H9 (cell line): ENCODE results near the gene VSIR. TPM values are rescaled to one million over a fixed set of nuclear protein-coding genes. Genes with fewer than 3 reads are reported as not detected.

Experiments used
- DNase-seq: peaks from one replicate; pipeline ENCODE4 v3.0.0-alpha.2; 2017
- H2AFZ ChIP-seq: one replicate; pipeline ENCODE4 v1.6.1; 2013; ENCODE audit warnings: mild to moderate bottlenecking, low read length, control low read depth, moderate library complexity
- H2AK5ac ChIP-seq: 2 replicates; pipeline ENCODE4 v1.6.1; 2013; ENCODE audit warnings: low read length, control low read depth, mixed read lengths; ENCODE audit not compliant: insufficient read length
- H2BK120ac ChIP-seq: one replicate; pipeline ENCODE4 v1.6.1; 2013; ENCODE audit warnings: low read depth, mild to moderate bottlenecking, low read length, control low read depth, inconsistent platforms; ENCODE audit not compliant: poor library complexity, severe bottlenecking
- H2BK12ac ChIP-seq: 2 replicates; pipeline ENCODE4 v1.6.1; 2013; ENCODE audit warnings: low read length, control low read depth, mixed read lengths, low read depth; ENCODE audit not compliant: insufficient read length
- H2BK15ac ChIP-seq: 2 replicates; pipeline ENCODE4 v1.6.1; 2013; ENCODE audit warnings: low read depth, low read length, control low read depth
- H2BK20ac ChIP-seq: one replicate; pipeline ENCODE4 v1.6.1; 2013; ENCODE audit warnings: low read depth, mild to moderate bottlenecking, low read length, control low read depth, inconsistent platforms; ENCODE audit not compliant: poor library complexity, severe bottlenecking
- H2BK5ac ChIP-seq: 2 replicates; pipeline ENCODE4 v1.6.1; 2013; ENCODE audit warnings: low read length, control low read depth, mixed read lengths; ENCODE audit not compliant: insufficient read length
- H3K14ac ChIP-seq: 2 replicates; pipeline ENCODE4 v1.6.1; 2013; ENCODE audit warnings: low read length, control low read depth; ENCODE audit not compliant: insufficient read depth
- H3K18ac ChIP-seq: 2 replicates; pipeline ENCODE4 v1.6.1; 2013; ENCODE audit warnings: low read depth, mild to moderate bottlenecking, mixed read lengths, low read length, control low read depth; ENCODE audit not compliant: insufficient read length
- H3K23ac ChIP-seq: 2 replicates; pipeline ENCODE4 v1.6.1; 2013; ENCODE audit warnings: low read length, control low read depth, mixed read lengths, low read depth; ENCODE audit not compliant: insufficient read length
- H3K23me2 ChIP-seq: 2 replicates; pipeline ENCODE4 v1.6.1; 2013; ENCODE audit warnings: low read depth, mild to moderate bottlenecking, mixed read lengths, low read length, control low read depth; ENCODE audit not compliant: insufficient read length, poor library complexity, severe bottlenecking
- H3K27ac ChIP-seq: 2 replicates; pipeline ENCODE4 v1.5.1; 2013; ENCODE audit warnings: low read length, control low read depth, mixed read lengths, low read depth; ENCODE audit not compliant: insufficient read length
- H3K27me3 ChIP-seq: 2 replicates; pipeline ENCODE4 v1.6.1; 2013; ENCODE audit warnings: low read length, control low read depth, inconsistent platforms; ENCODE audit not compliant: insufficient read depth
- H3K4ac ChIP-seq: 2 replicates; pipeline ENCODE4 v1.6.1; 2013; ENCODE audit warnings: low read depth, mild to moderate bottlenecking, control low read depth, inconsistent platforms, low read length, moderate library complexity
- H3K4me1 ChIP-seq: 2 replicates; pipeline ENCODE4 v1.6.1; 2013; ENCODE audit warnings: low read length, control low read depth, inconsistent platforms; ENCODE audit not compliant: insufficient read depth
- H3K4me2 ChIP-seq: 2 replicates; pipeline ENCODE4 v1.6.1; 2013; ENCODE audit warnings: low read length, control low read depth, mixed read lengths; ENCODE audit not compliant: insufficient read length, insufficient read depth
- H3K56ac ChIP-seq: 2 replicates; pipeline ENCODE4 v1.6.1; 2013; ENCODE audit warnings: low read depth, mild to moderate bottlenecking, mixed read lengths, low read length, control low read depth; ENCODE audit not compliant: insufficient read length
- H3K79me1 ChIP-seq: 2 replicates; pipeline ENCODE4 v1.6.1; 2013; ENCODE audit warnings: low read depth, mild to moderate bottlenecking, moderate library complexity, low read length, control low read depth, inconsistent platforms; ENCODE audit not compliant: insufficient read depth, poor library complexity, severe bottlenecking
- H3K79me2 ChIP-seq: 2 replicates; pipeline ENCODE4 v1.6.1; 2013; ENCODE audit warnings: low read length, control low read depth, inconsistent platforms; ENCODE audit not compliant: insufficient read depth
- H3K9ac ChIP-seq: 2 replicates; pipeline ENCODE4 v1.6.1; 2013; ENCODE audit warnings: low read length, control low read depth, mixed read lengths; ENCODE audit not compliant: insufficient read length; ENCODE audit errors: extremely low read depth
- H3K9me3 ChIP-seq: one replicate; pipeline ENCODE4 v1.6.1; 2013; ENCODE audit warnings: low read depth, low read length, inconsistent platforms; ENCODE audit not compliant: control insufficient read depth
- H3T11ph ChIP-seq: one replicate; pipeline ENCODE4 v1.6.1; 2013; ENCODE audit warnings: mild to moderate bottlenecking, low read length, control low read depth, inconsistent platforms
- H4K20me1 ChIP-seq: one replicate; pipeline ENCODE4 v1.6.1; 2013; ENCODE audit not compliant: control insufficient read depth, insufficient read length, insufficient read depth
- H4K5ac ChIP-seq: 2 replicates; pipeline ENCODE4 v1.6.1; 2013; ENCODE audit warnings: low read depth, mild to moderate bottlenecking, mixed read lengths, low read length, control low read depth; ENCODE audit not compliant: insufficient read length
- H4K8ac ChIP-seq: replicated peaks from 2 replicates; pipeline ENCODE4 v1.6.1; 2013; ENCODE audit warnings: low read length, control low read depth, mixed read lengths, low read depth; ENCODE audit not compliant: insufficient read length
- H4K91ac ChIP-seq: 2 replicates; pipeline ENCODE4 v1.6.1; 2013; ENCODE audit warnings: low read depth, mild to moderate bottlenecking, moderate library complexity, mixed read lengths, low read length, control low read depth; ENCODE audit not compliant: insufficient read length
- H3K27ac Mint-ChIP-seq, 3 experiments: 2 replicates in 2 of 3; 3 replicates in 1 of 3; pipeline ENCODE4 v1.8.0; 2020 to 2021; ENCODE audit warnings: mixed read lengths in 3 of 3, mild to moderate bottlenecking in 1 of 3, moderate library complexity in 1 of 3
- H3K27me3 Mint-ChIP-seq: 2 replicates; pipeline ENCODE4 v1.8.0; 2021; ENCODE audit warnings: low read depth, mild to moderate bottlenecking, moderate library complexity, mixed read lengths
- H3K36me3 Mint-ChIP-seq, 3 experiments: 2 replicates in 2 of 3; 3 replicates in 1 of 3; pipeline ENCODE4 v1.8.0; 2020 to 2021; ENCODE audit warnings: low read depth in 3 of 3, mixed read lengths in 3 of 3; ENCODE audit not compliant: insufficient read depth in 1 of 3
- H3K4me1 Mint-ChIP-seq, 2 experiments: 2 replicates each; pipeline ENCODE4 v1.8.0; 2020; ENCODE audit warnings: mixed read lengths in 2 of 2
- H3K4me3 Mint-ChIP-seq, 2 experiments: 2 replicates in 1 of 2; 3 replicates in 1 of 2; pipeline ENCODE4 v1.8.0; 2020 to 2021; ENCODE audit warnings: mild to moderate bottlenecking in 2 of 2, mixed read lengths in 2 of 2, moderate library complexity in 1 of 2
- H3K9me3 Mint-ChIP-seq, 2 experiments: 2 replicates in 1 of 2; 3 replicates in 1 of 2; pipeline ENCODE4 v1.8.0; 2020; ENCODE audit warnings: mild to moderate bottlenecking in 2 of 2, mixed read lengths in 2 of 2, moderate library complexity in 1 of 2
- WGBS: extraction: QIAGEN DNeasy Blood & Tissue Kit; methylation state at CpG from one replicate; pipeline ENCODE4 v1.1.7; 2013; ENCODE audit warnings: missing lambda C conversion rate, low lambda C conversion rate, mixed read lengths; ENCODE audit not compliant: insufficient read length; ENCODE audit errors: extremely low coverage; 5-methylcytosine and 5-hydroxymethylcytosine counted together
- total RNA-seq: library from RNA; stranded (reverse); gene quantifications from 2 replicates; pipeline ENCODE4 v1.2.1, GENCODE V29; 2021
- TF ChIP-seq, protein P1 (sequence below): fragments of 200-600 bp; sonication (generic); conservative IDR thresholded peaks from 3 replicates; pipeline ENCODE4 v1.8.0; 2021; ENCODE audit warnings: antibody characterized with exemption, mild to moderate bottlenecking

The VSIR gene
- total RNA-seq, 1 experiment from 2014 or later, result 0.11 TPM

DNA sequence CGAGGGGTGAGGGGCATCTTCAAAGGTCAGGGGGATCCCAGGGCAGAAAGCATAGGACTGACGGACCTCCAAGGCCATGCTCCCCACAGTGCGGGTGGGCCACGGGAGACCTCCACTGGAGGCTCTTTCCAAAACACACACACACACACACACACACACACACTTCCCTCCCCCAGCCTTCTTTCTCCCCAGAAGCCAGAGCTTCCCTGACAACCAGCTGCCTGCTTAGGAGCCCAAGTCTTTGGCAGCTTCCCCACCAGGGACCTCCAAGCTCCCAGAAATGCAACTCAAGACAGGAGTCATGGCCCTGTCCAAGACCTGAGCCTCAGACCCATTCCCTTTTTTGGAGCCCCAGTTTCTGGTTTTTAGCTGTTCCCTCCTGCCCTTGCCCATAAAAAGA lies 53.0 kb downstream of the VSIR start:
- Histone ChIP-seq H4K20me1 (no peaks in the 10 kb centered on the region), H3K14ac (no peak overlapping the region), H3K9ac (no peak overlapping the region), H3K27ac (no peak overlapping the region), H2BK20ac (no peak overlapping the region), H2BK5ac (no peak overlapping the region), H4K91ac (no peak overlapping the region), H3K4ac (no peak overlapping the region), H3K23me2 (no peaks in the 10 kb centered on the region), H3K4me2 (no peak overlapping the region), H2BK12ac (no peak overlapping the region), H3K79me2 (no peaks in the 10 kb centered on the region), H2BK15ac (no peak overlapping the region), H4K5ac (no peak overlapping the region), H4K8ac (no peak overlapping the region), H3K27me3 (no peaks in the 10 kb centered on the region; the same call in 1 of the 2 replicates), H2BK120ac (no peak overlapping the region), H3T11ph (no peak overlapping the region), H3K18ac (no peak overlapping the region), H3K79me1 (no peaks in the 10 kb centered on the region), H3K9me3 (no peaks in the 10 kb centered on the region), H3K23ac (no peak overlapping the region), H2AFZ (no peak overlapping the region), H3K4me1 (no peaks in the 10 kb centered on the region), H3K56ac (no peak overlapping the region), H2AK5ac (no peak overlapping the region)
- peaks cover 5 to 18% of the 10 kb centered on the region in 2 experiments; a peak in 3 of 4 replicates for H3K4me1 Mint-ChIP-seq
- TF ChIP-seq, protein P1, sequence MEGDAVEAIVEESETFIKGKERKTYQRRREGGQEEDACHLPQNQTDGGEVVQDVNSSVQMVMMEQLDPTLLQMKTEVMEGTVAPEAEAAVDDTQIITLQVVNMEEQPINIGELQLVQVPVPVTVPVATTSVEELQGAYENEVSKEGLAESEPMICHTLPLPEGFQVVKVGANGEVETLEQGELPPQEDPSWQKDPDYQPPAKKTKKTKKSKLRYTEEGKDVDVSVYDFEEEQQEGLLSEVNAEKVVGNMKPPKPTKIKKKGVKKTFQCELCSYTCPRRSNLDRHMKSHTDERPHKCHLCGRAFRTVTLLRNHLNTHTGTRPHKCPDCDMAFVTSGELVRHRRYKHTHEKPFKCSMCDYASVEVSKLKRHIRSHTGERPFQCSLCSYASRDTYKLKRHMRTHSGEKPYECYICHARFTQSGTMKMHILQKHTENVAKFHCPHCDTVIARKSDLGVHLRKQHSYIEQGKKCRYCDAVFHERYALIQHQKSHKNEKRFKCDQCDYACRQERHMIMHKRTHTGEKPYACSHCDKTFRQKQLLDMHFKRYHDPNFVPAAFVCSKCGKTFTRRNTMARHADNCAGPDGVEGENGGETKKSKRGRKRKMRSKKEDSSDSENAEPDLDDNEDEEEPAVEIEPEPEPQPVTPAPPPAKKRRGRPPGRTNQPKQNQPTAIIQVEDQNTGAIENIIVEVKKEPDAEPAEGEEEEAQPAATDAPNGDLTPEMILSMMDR, result no peak
- DNase-seq, result no peak
- no peaks in the 10 kb centered on the region for H3K9me3 Mint-ChIP-seq
- H3K27me3 Mint-ChIP-seq, result peaks cover 22% of the 10 kb centered on the region
- H3K27ac Mint-ChIP-seq, result no peak overlapping the region; a peak in 1 of 7 replicates
- WGBS, result no CpG with 5 or more reads among the region's 4 CpGs
- H3K4me3 Mint-ChIP-seq, result peak overlapping the region in 1 of 2 experiments; percentile 61; a peak in 3 of 5 replicates
- H3K36me3 Mint-ChIP-seq, result no peaks in the 10 kb centered on the region; a peak in 1 of 7 replicates
